ENCODE data around the gene HCK. TPM values are rescaled to one million over a fixed set of nuclear protein-coding genes. Genes with fewer than 3 reads are reported as not detected.

The HCK gene
- total and polyA plus RNA-seq, 9 donors, result 4.4 to 6.3 (median 4.5) TPM

DNA sequence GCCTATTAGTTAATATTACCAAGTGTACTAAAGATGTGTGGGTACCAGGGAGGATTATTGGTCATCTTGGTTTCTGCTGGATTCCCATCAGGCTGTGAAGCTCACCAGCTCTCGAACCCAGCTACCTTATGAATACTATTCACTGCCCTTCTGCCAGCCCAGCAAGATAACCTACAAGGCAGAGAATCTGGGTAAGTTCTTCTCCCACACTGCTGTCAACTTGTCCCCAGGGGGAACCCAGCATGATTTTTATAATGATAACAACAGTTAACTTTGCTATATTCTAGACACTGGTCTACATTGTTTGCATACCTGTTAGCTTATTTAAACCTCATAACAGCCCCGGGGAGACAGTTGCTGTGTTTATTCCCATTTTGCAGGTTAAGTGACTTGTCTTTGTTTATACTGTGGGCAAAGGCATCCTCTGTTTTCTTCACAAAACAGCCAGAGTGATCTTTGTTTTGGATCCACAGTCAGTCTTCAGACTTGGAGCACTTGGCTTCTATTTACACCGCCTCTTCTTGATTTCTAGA, 84.0 kb downstream of the HCK start:
- H3K4me3 ChIP-seq (ENCODE audit: low read length), result no peak overlapping the region
- H3K9me3 ChIP-seq (replicated peaks; ENCODE audit: control insufficient read depth, low read depth, low read length), result no peaks in the 10 kb centered on the region
- no peak for DNase-seq
- H3K27ac ChIP-seq (ENCODE audit: low read length), result no peak overlapping the region
- no peaks in the 10 kb centered on the region for H3K4me1 ChIP-seq (ENCODE audit: control insufficient read depth, insufficient read depth, low read length)
- 80% methylated on average over 1 of the region's 3 CpGs for WGBS (ENCODE audit: insufficient coverage)
- H3K27me3 ChIP-seq (ENCODE audit: control insufficient read depth, insufficient read depth, low read length), result no peaks in the 10 kb centered on the region
- peaks cover 61% of the 10 kb centered on the region for H3K36me3 ChIP-seq (ENCODE audit: control insufficient read depth, insufficient read depth, low read length)

DNA sequence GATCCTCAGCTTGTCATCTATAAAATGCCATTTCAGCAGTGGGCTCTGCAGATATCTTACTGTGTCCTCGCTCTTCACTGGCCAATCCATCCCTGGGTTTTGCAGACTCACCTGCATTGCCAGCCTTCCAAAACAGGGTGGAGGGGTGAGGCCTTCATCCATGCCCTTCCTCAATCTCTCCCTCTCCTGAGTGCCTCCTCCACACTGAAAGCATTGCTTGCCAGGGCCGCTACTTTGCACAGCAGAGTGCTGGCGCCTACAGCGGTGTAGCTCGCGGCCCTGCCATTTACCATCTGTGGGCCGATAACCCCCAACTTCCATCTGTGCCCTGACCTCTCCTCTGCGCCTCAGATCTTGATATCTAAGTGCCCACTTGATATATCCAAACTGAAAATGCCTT, 86.9 kb downstream of the HCK start:
- no peaks in the 10 kb centered on the region for H3K4me1 ChIP-seq (ENCODE audit: control insufficient read depth, insufficient read depth, low read length)
- H3K27ac ChIP-seq (ENCODE audit: low read length), result no peak overlapping the region
- H3K27me3 ChIP-seq (ENCODE audit: control insufficient read depth, insufficient read depth, low read length), result no peaks in the 10 kb centered on the region
- no peak for DNase-seq
- 96% methylated on average over 7 of the region's 8 CpGs for WGBS (ENCODE audit: insufficient coverage)
- H3K36me3 ChIP-seq (ENCODE audit: control insufficient read depth, insufficient read depth, low read length), result peaks cover 80% of the 10 kb centered on the region
- no peaks in the 10 kb centered on the region for H3K9me3 ChIP-seq (replicated peaks; ENCODE audit: control insufficient read depth, low read depth, low read length)
- no peak overlapping the region for H3K4me3 ChIP-seq (ENCODE audit: low read length)

DNA sequence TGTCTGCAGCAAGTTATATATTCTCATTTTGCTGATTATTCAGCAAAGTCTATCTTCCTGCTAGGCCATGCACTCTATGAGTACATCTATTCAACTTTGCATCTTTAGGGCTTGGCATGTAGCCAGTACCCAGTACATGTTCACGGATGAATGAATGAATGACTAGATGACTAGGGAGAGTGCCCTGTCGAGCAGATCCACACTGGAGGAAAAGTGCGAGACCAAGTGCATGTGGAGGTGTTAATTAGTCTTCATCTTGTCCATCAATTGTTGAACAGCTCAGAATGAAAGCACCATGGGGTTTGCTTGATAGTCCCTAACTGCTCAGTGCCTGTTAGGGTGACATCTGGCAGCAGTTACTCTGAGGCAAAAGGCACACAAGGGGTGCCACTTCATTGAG, 87.9 kb downstream of the HCK start:
- H3K4me3 ChIP-seq (ENCODE audit: low read length), result no peak overlapping the region
- no peaks in the 10 kb centered on the region for H3K27me3 ChIP-seq (ENCODE audit: control insufficient read depth, insufficient read depth, low read length)
- no peaks in the 10 kb centered on the region for H3K4me1 ChIP-seq (ENCODE audit: control insufficient read depth, insufficient read depth, low read length)
- DNase-seq, result no peak
- H3K9me3 ChIP-seq (replicated peaks; ENCODE audit: control insufficient read depth, low read depth, low read length), result no peaks in the 10 kb centered on the region
- 87% methylated on average over 3 of the region's 3 CpGs for WGBS (ENCODE audit: insufficient coverage)
- H3K27ac ChIP-seq (ENCODE audit: low read length), result no peak overlapping the region
- peaks cover 90% of the 10 kb centered on the region for H3K36me3 ChIP-seq (ENCODE audit: control insufficient read depth, insufficient read depth, low read length)

DNA sequence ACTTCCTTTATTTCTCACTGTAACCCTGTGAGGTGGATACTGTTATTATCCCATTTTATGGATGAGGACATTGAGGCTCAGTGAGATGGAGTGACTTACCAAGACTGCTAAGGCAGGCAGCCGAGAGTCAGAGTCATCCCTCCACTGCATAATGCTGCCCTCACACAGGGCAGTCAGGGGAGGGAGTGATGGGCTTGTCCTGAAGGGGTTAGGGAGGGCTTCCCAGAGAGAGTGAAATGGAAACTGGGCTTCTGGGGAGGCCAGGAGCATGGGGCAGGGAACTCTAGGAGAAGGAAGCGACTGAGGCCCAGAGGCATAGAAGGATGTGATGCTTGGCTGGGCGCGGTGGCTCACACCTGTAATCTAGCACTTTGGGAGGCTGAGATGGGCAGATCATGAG, 88.6 kb downstream of the HCK start:
- H3K27me3 ChIP-seq (ENCODE audit: control insufficient read depth, insufficient read depth, low read length), result no peaks in the 10 kb centered on the region
- H3K9me3 ChIP-seq (replicated peaks; ENCODE audit: control insufficient read depth, low read depth, low read length), result no peaks in the 10 kb centered on the region
- no peak overlapping the region for H3K4me3 ChIP-seq (ENCODE audit: low read length)
- 96% methylated on average over 3 of the region's 4 CpGs for WGBS (ENCODE audit: insufficient coverage)
- no peak overlapping the region for H3K27ac ChIP-seq (ENCODE audit: low read length)
- no peaks in the 10 kb centered on the region for H3K4me1 ChIP-seq (ENCODE audit: control insufficient read depth, insufficient read depth, low read length)
- H3K36me3 ChIP-seq (ENCODE audit: control insufficient read depth, insufficient read depth, low read length), result peaks cover 96% of the 10 kb centered on the region
- no peak for DNase-seq

DNA sequence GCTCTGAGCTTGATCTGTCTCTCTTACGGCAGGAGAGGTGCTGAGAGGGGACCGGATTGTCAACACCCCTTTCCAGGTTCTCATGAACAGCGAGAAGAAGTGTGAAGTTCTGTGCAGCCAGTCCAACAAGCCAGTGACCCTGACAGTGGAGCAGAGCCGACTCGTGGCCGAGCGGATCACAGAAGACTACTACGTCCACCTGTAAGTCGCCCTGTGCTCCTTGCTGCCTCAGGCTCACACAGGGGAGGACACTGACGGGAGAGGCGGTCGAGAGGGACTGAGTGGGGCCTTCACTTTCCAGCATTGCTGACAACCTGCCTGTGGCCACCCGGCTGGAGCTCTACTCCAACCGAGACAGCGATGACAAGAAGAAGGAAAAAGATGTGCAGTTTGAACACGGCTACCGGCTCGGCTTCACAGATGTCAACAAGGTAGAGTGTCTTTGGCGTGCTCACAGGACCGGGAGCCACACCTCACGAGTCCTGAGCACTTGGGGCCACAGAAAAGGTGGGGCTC, 89.5 kb downstream of the HCK start:
- WGBS (ENCODE audit: insufficient coverage), result 91% methylated on average over 21 of the region's 21 CpGs
- H3K4me1 ChIP-seq (ENCODE audit: control insufficient read depth, insufficient read depth, low read length), result no peaks in the 10 kb centered on the region
- H3K9me3 ChIP-seq (replicated peaks; ENCODE audit: control insufficient read depth, low read depth, low read length), result no peaks in the 10 kb centered on the region
- H3K36me3 ChIP-seq (ENCODE audit: control insufficient read depth, insufficient read depth, low read length), result peaks cover 98% of the 10 kb centered on the region
- H3K4me3 ChIP-seq (ENCODE audit: low read length), result no peak overlapping the region
- no peak overlapping the region for H3K27ac ChIP-seq (ENCODE audit: low read length)
- DNase-seq, result no peak
- H3K27me3 ChIP-seq (ENCODE audit: control insufficient read depth, insufficient read depth, low read length), result no peaks in the 10 kb centered on the region

DNA sequence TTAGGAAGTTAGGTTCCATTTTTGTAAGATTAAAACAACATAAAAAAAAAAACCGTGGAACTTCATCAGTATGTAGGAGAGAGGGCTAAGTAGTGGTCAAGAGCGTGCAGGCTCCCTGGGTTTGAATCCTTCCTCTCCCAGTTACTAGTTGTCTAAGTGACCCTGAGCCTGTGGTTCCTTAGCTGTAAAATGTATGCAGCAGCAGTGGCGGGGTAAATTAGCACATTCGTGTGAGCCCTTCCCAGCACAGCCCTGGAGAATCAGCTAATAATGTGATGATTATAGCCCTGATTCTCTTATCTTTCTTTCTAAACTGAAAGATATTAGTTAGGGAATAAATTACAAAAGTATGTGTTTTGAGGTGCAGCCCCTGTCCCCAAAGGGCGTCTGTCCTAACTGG, 90.0 kb downstream of the HCK start:
- H3K27me3 ChIP-seq (ENCODE audit: control insufficient read depth, insufficient read depth, low read length), result no peaks in the 10 kb centered on the region
- no peaks in the 10 kb centered on the region for H3K9me3 ChIP-seq (replicated peaks; ENCODE audit: control insufficient read depth, low read depth, low read length)
- peaks cover 98% of the 10 kb centered on the region for H3K36me3 ChIP-seq (ENCODE audit: control insufficient read depth, insufficient read depth, low read length)
- DNase-seq, result no peak
- H3K27ac ChIP-seq (ENCODE audit: low read length), result no peak overlapping the region
- 83% methylated on average over 1 of the region's 5 CpGs for WGBS (ENCODE audit: insufficient coverage)
- no peak overlapping the region for H3K4me3 ChIP-seq (ENCODE audit: low read length)
- H3K4me1 ChIP-seq (ENCODE audit: control insufficient read depth, insufficient read depth, low read length), result no peaks in the 10 kb centered on the region

DNA sequence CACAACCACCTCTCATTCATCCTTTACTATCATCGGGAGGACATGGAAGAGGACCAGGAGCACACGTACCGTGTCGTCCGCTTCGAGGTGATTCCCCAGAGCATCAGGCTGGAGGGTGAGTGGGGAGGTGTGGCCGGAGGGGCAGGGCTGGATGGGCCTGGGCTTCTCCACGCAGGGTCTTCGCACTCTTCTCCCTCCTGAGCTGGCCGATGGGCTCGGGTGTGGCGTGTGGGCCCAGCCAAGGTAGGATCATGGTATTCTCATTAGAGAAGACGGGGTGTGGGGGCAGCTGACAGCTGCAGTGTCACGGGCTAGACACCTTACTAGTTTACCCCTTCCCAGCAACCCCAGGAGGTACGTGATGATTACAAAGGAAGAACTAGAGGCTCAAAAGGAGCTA, 90.9 kb downstream of the HCK start:
- no peak overlapping the region for H3K27ac ChIP-seq (ENCODE audit: low read length)
- H3K4me1 ChIP-seq (ENCODE audit: control insufficient read depth, insufficient read depth, low read length), result no peaks in the 10 kb centered on the region
- 95% methylated on average over 5 of the region's 15 CpGs for WGBS (ENCODE audit: insufficient coverage)
- DNase-seq, result no peak
- H3K9me3 ChIP-seq (replicated peaks; ENCODE audit: control insufficient read depth, low read depth, low read length), result no peaks in the 10 kb centered on the region
- no peaks in the 10 kb centered on the region for H3K27me3 ChIP-seq (ENCODE audit: control insufficient read depth, insufficient read depth, low read length)
- peaks cover 93% of the 10 kb centered on the region for H3K36me3 ChIP-seq (ENCODE audit: control insufficient read depth, insufficient read depth, low read length)
- H3K4me3 ChIP-seq (ENCODE audit: low read length), result no peak overlapping the region

DNA sequence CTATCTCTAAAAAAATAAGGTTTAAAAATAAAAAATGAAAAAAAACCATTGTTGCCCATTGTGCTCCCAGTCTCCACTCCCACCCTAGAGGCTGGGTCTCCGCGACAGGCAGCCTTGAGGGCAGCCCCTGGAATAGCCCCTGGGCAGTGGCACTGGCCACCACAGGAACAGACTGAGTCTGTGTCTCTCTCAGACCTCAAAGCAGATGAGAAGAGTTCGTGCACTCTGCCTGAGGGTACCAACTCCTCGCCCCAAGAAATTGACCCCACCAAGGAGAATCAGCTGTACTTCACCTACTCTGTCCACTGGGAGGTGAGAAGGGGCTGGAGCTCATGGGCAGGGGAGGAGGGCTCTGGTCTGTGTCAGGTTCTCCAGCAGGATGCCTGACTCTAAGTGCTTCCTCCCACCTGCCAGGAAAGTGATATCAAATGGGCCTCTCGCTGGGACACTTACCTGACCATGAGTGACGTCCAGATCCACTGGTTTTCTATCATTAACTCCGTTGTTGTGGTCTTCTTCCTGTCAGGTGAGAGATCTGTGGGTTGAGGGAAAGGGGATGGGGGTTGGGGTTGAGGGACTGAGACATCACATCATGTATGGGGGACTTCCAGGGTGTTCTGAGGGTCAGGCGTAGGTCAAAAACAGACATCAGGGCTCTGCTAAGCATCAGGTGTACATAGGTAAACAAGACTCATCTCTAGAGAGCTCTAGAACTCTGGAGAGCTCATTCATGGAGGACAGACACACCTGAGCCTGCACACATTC, 93.0 kb downstream of the HCK start:
- peaks cover 81% of the 10 kb centered on the region for H3K36me3 ChIP-seq (ENCODE audit: control insufficient read depth, insufficient read depth, low read length)
- H3K4me1 ChIP-seq (ENCODE audit: control insufficient read depth, insufficient read depth, low read length), result no peaks in the 10 kb centered on the region
- H3K27ac ChIP-seq (ENCODE audit: low read length), result no peak overlapping the region
- H3K9me3 ChIP-seq (replicated peaks; ENCODE audit: control insufficient read depth, low read depth, low read length), result no peaks in the 10 kb centered on the region
- no peak overlapping the region for H3K4me3 ChIP-seq (ENCODE audit: low read length)
- H3K27me3 ChIP-seq (ENCODE audit: control insufficient read depth, insufficient read depth, low read length), result no peaks in the 10 kb centered on the region
- WGBS (ENCODE audit: insufficient coverage), result 87% methylated on average over 6 of the region's 8 CpGs
- no peak for DNase-seq

DNA sequence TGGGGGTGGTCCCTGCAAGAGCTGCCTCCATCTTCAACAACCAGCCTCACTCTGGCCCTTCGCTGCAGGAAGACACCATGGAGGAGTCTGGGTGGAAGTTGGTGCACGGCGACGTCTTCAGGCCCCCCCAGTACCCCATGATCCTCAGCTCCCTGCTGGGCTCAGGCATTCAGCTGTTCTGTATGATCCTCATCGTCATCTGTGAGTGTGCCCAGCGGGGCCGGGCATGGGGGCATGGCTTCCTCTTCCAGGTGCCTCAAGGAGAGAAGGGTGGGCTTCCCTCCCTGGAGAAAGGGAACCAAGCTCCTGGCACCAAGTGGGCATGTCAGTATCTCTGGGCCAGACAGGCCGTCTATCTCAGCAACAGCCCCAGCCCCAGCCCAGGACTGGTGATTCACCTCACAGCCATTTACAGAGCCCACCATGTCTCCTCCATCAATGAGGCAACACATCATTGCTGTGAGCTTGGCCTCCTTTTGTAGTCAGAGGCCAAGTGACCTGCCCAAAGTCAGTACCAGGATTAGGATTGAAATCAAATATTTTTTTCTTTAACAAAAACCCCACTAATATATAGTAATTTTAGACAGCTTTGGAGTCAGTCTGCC, 97.6 kb downstream of the HCK start:
- WGBS (ENCODE audit: insufficient coverage), result 71% methylated on average over 4 of the region's 8 CpGs
- no peak overlapping the region for H3K27ac ChIP-seq (ENCODE audit: low read length)
- DNase-seq, result no peak
- H3K9me3 ChIP-seq (replicated peaks; ENCODE audit: control insufficient read depth, low read depth, low read length), result no peaks in the 10 kb centered on the region
- no peaks in the 10 kb centered on the region for H3K27me3 ChIP-seq (ENCODE audit: control insufficient read depth, insufficient read depth, low read length)
- H3K4me1 ChIP-seq (ENCODE audit: control insufficient read depth, insufficient read depth, low read length), result peaks cover 6% of the 10 kb centered on the region
- H3K4me3 ChIP-seq (ENCODE audit: low read length), result no peak overlapping the region
- peaks cover 78% of the 10 kb centered on the region for H3K36me3 ChIP-seq (ENCODE audit: control insufficient read depth, insufficient read depth, low read length)

DNA sequence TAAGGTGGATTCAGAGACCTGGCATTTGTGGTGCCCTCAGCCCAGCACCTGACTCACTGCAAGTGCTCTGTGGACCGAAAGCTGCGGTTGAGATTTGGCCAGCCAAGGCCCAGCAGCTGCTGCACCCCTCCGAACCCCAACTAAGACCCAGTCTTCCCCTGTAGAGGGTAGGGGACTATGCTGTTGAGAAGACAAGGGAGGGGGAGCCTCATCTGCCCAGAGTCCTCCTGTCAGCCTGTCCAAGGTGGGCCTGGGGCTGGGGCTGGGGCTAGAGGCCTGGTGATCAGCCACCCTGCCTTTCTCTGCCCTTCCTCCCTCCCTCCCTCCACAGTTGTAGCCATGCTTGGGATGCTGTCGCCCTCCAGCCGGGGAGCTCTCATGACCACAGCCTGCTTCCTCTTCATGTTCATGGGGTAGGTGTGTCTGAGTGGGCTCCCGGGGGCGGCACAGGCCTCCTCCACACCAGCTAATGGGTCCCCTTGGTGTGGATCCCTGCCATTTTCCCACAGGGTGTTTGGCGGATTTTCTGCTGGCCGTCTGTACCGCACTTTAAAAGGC, 98.3 kb downstream of the HCK start:
- peaks cover 77% of the 10 kb centered on the region for H3K36me3 ChIP-seq (ENCODE audit: control insufficient read depth, insufficient read depth, low read length)
- no peaks in the 10 kb centered on the region for H3K27me3 ChIP-seq (ENCODE audit: control insufficient read depth, insufficient read depth, low read length)
- DNase-seq, result no peak
- H3K9me3 ChIP-seq (replicated peaks; ENCODE audit: control insufficient read depth, low read depth, low read length), result no peaks in the 10 kb centered on the region
- H3K4me3 ChIP-seq (ENCODE audit: low read length), result no peak overlapping the region
- no peak overlapping the region for H3K27ac ChIP-seq (ENCODE audit: low read length)
- 85% methylated on average over 4 of the region's 10 CpGs for WGBS (ENCODE audit: insufficient coverage)
- H3K4me1 ChIP-seq (ENCODE audit: control insufficient read depth, insufficient read depth, low read length), result peaks cover 13% of the 10 kb centered on the region
